Activated CD4-positive, alpha-beta T cell treated with anti-CD3 and anti-CD28 coated beads, Interleukin-2, amount 50 U/mL, for 1 hour (primary cell): ENCODE data around the gene LUZP1.

Experiments
- DNase-seq: peaks from one replicate; pipeline ENCODE4 v3.0.0-alpha.2; 2020

Gene LUZP1

GRCh38 chr1:23114424-23115079, 54.1 kb downstream of the LUZP1 start:
- no peak for DNase-seq

- no peak for DNase-seq
These were observed 56.8 kb downstream of the LUZP1 start for GRCh38 chr1:23111600-23112535.

GRCh38 chr1:23110391-23110790, 58.3 kb downstream of the LUZP1 start:
- DNase-seq = no peak

- peak; percentile 8 for DNase-seq
These were observed 59.6 kb downstream of the LUZP1 start for GRCh38 chr1:23108918-23109533.

GRCh38 chr1:23103001-23103889, 65.4 kb downstream of the LUZP1 start:
- DNase-seq = no peak

GRCh38 chr1:23102289-23102688, 66.4 kb downstream of the LUZP1 start:
- DNase-seq = no peak

- DNase-seq = no peak
These were observed 66.8 kb downstream of the LUZP1 start for GRCh38 chr1:23101887-23102286.

- DNase-seq = no peak
These were observed 67.4 kb downstream of the LUZP1 start for GRCh38 chr1:23101101-23101827.

- DNase-seq = peak; percentile 12
These were observed 68.4 kb downstream of the LUZP1 start for GRCh38 chr1:23100074-23100748.

GRCh38 chr1:23099171-23099536, 69.5 kb downstream of the LUZP1 start:
- DNase-seq = no peak

GRCh38 chr1:23098463-23099170, 70.0 kb downstream of the LUZP1 start:
- peak; percentile 57 for DNase-seq

- DNase-seq = no peak
These were observed 71.3 kb downstream of the LUZP1 start for GRCh38 chr1:23097316-23097715.

GRCh38 chr1:23092447-23092846, 76.2 kb downstream of the LUZP1 start:
- DNase-seq = no peak

- no peak for DNase-seq
These were observed 77.1 kb downstream of the LUZP1 start for GRCh38 chr1:23091545-23091944.

GRCh38 chr1:23090056-23090455, 78.6 kb downstream of the LUZP1 start:
- no peak for DNase-seq

GRCh38 chr1:23088027-23088426, 80.6 kb downstream of the LUZP1 start:
- DNase-seq = no peak

GRCh38 chr1:23085696-23086095, 83.0 kb downstream of the LUZP1 start:
- DNase-seq = no peak

- DNase-seq = no peak
These were observed 83.8 kb downstream of the LUZP1 start for GRCh38 chr1:23084880-23085279.

- DNase-seq = no peak
These were observed 84.8 kb downstream of the LUZP1 start for GRCh38 chr1:23083714-23084480.

- DNase-seq = no peak
These were observed 87.3 kb downstream of the LUZP1 start for GRCh38 chr1:23081376-23081775.
